ENCODE results near the gene PRDM1.

The PRDM1 gene

DNA sequence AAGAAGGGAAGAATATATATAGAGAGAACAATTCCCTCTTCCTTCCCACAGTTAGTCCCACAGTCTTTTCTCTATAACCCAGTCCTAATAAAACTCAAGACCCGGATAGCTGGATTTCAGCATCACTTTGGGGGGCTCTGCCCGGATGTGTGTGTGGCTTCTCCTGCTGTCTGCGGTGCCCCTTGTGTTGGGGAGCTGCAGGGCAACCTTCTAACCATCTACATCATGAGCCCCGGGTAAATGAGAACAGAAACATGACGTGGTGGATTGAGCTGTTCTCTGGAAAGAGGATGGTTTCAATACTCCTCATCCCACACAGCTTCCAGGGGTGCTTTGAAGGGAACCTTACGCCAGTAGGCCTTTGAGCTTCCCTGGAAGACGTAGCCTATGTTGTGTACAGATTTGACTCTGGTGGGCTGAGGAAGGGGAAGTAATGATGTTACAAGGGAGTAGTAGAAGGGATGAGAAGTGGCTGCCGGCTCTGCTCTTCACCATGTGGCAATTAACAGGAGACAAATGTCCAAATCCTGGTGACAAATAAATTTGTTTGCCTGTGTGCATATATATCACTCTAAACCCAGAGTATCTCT, 13.5 kb upstream of the PRDM1 start:
- no peak for DNase-seq

DNA sequence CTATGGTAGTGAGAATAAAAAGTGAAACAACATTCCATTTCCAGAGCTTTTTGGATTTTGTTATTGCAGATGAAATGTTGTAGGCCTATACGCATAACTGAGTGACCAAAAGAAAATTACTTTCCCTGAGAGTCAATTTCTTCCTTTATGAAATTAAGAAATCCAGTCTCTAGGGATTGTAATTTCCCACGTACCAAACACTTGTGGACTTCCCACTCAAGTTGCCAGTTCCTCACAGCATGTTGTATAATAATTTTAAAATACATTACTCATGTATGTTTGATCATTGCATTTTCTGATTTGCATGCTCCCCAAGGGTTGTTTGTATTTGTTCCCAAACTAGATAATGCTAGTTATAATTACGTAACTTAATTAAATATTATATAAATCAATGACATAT, 12.0 kb upstream of the PRDM1 start:
- DNase-seq: no peak

DNA sequence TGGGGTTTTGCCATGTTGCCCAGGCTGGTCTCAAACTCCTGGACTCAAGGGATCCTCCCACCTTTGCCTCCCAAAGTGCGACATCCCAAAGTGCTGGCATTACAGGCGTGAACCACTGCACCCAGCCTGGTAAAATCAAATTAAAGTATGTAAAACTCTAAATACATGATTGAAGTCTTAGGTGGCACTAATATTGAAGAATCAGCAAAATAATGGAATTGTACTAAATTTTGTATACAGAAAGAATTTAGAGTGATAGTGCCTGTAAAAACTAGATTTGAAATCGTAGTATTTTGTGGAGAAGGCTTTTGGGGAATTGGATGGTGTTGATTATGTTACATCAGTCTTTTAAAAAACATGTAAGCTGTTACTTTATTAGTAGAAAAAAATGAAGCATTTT, 10.0 kb upstream of the PRDM1 start:
- DNase-seq: no peak

DNA sequence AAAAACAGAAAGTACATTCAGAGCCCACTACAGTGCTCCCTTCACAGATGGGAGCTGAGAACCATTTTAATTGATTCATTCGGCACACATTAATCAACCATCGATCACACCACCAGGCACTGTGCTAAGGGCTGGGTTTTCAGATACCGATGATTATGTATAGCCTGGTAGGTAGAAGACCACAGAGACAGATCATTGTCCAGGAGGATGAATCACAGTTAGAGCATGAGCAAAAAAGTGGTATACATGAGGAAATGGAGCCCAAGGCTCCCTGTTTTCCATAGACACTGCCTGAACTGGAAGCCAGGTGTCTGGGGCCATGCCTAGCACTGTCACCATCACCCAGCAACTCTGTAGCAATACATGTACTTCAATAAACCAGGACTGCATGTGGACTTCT, 9.0 kb upstream of the PRDM1 start:
- no peak for DNase-seq

DNA sequence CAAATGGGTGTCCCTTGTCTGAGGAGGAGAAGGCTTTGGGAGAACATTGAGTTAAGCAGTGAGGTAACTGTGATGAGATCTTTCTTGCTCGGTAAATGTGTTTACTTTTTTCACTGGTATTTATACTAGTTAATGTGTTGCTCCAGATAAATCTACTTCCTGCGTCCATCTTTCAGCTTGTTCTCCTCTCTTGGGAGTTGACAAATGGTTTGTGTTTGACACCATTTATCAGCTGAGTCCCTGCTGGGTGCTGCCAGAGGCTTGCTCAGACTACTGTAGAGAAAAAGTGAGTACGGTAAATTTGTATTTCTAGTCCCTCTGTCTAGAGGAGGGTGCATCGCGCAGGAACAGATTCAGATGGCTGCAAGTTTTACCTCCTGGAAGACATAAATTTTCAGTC, 8.3 kb upstream of the PRDM1 start:
- no peak for DNase-seq

DNA sequence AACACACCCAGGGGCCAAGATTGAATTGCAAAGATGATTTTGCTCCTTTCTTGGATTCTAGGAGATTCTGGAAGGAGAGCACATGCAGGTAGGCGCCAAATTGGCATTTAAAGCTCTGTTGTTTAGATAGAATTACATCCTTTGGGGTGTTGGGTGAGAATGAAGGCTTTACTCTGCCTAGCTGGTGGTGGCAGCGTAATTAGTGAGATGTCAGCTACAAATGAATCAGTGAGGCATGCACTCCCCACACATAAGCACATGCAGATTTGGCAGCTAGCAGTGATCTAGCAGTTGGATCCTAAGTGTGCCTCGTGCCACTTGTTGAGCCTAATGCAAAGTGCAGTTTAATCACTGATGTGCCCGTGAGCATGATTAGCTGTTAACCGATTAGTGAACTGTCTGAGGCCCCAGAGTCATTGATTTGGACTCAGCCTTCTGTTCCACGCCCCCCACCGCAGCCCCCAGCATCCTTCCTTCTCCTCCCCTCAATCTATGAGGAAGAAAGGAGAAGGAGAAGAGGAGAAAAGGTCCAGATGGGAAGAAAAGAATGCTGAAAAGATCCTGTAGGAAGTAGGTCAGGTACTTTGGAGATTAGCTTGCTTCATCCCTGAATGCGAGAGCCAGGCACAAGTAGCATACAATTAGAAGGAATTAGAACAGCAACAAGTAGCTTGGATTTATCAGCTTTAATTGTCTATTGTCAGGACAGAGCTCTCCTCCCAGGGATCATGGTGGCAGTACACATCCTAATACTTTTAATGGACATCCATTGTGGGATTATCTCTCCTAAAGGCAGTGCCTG, 6.0 kb upstream of the PRDM1 start:
- DNase-seq: no peak

DNA sequence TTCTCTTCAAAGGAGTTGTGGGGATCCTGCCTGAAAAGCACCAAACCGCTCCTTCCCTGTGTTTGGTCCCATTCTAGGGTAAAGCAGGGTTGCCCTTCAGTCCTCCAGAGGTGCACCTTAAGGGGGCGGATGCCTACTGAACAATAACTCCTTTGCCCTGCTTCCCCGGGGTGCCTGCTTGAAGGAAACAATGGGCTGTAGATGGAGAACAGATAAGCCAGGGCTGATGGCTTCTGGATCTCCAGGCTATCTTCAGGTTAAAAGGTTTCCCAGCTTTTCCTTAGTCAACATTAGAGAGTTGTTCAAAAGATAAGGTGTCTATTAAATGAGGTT, 5.4 kb upstream of the PRDM1 start:
- no peak for DNase-seq

DNA sequence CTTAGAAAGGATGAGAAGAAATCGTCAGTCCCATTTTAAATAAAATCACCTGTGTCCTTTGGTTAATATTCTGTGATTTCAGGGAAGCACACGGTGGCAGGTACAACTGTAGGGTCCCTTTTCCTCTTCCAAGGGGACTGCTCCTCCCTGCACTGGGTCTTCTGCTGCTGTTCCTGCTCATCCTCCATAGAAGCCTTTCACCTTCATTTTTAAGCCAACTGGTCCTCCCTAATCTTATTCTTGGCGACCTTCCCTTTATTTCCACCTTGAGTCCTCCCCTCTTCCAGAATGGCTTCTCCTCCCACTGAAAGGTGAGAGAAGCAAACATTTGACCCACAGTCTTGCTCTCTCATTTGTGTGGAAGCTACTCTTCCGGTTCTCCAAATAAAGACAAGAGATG, 4.4 kb upstream of the PRDM1 start:
- DNase-seq: no peak

DNA sequence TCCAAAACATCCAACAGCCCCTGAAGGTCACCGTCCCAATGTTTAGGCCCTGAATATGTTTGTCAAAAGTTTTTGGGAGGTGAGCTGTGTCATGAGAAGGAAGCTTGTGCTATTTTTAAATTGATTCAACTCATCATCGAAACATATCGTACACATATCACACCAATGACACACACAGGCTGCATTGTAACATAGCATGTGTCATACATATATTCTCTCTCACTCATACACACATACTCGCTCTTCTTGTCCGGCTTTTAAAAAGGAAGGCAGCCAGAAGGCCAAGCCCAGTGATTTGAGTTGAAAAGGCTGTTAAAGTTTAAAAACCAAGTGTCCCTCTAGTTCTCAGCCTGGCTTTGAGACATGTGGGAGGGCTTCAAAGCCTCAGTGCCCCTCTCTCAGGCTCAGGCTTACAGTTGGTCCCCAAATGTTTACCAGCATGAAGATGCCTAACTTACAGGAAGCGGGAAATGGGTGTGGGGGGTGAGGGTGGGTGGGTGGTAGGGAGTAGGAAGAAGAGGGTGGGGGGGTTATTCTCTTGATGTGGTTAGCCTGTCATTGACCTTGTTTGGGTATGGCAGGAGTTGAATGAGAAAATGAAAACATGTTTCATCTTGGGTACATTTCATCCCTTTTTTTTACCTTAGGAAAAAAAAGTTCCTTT, 3.3 kb upstream of the PRDM1 start:
- no peak for DNase-seq

DNA sequence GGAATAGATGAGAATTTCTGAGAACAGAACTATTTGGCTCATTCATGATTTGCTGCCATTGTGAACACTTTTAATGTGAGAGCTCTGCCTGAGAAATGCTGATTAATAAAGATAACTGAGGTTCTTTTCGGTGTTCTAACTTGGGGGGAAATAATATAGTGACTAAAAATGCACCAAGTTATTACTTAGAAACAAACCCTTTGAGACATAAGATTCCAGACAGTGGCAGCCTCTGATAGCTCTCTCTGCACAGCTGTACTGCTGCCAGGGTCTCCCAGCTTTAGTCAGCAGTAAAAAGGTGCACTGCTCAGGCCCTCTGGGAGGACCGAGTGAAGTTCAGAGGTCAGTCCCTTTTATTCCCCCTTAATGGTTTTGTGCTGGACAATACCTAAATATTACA, 2.5 kb upstream of the PRDM1 start:
- DNase-seq: no peak

DNA sequence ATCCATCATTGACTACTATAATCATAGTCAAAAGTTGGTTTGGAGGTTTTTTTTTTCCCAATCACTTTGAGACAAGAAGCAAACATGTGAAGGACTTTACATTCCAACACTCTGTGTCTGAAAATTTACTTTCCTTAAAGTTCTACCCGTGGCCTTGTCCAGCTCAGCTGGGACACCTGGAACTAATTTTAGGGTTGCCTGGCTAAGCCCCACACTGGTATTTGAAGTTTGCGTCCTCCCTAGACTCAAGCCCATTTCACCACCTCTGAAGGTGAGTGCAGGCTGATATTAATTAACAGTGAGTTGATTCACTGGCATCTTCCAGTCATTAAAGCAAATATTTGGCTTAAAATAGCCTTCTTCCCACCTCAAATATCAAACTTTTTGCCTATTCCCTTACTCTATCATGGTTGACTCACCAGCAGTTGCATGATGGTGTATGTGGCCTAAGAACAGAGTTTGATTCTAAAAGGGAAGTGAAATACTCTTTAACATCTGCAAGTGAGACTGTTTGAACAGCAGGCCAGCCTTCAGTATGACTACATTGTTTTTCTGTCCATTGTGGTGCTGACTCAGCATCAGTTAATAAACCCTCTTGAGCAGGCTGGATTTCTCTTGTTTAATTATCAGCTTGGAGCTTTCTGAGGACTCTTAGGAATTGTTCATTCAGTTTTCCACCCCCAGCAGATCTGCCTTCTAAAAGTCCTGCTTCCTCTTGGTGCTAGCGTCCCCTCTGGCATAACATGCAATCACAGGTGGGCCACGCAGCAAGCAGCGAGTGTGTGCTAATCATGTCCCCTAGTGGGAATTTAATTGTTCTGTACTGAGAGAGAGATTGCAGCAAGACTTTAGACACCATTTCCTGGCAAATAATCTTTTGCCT, 1.8 kb upstream of the PRDM1 start:
- DNase-seq: peak; percentile 38

DNA sequence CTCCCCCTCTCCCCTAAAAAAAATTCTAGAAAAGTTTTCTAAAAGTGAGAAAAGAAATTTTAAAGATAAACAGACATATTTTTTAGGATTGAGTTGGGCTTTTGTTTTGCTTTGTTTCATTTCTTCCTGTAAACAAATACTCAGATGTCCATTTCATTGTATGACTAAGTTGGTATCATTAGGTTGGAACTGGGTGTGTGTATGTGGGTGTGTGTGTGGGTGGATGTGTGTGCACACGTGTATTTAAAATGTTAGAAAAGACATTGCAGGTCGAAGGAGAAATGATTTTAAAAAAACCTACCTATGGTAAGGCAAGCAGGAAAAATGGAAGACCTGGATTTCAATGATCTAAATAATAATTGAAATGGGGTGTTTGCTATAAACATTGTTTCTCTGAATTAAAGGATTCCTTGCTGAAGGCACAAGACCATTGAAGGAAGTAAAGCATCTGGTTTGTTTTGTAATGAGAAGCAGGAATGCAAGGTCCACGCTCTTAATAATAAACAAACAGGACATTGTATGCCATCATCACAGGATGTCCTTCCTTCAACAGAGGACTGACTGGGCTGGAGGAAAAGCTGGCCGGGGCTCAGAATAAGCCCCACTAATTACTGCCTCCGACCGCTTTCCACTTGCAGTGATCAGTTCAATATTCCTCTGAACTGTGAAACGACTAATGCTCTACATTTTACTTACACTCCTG, 996 bp upstream of the PRDM1 start:
- no peak for DNase-seq

DNA sequence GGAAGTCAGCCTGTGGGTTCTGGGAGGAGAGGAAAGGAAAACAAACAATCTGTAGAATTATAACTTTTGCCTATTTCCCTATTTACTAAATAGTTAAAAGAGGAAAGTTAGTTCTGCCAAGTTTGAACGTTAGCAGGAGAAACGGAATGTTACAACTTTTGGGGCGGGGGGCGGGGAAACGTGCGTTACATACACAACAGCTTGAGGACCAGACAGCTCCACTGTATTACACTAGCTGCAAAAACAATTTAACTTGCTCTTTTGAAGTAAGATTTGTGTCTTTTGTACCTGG, 498 bp upstream of the PRDM1 start:
- no peak for DNase-seq

DNA sequence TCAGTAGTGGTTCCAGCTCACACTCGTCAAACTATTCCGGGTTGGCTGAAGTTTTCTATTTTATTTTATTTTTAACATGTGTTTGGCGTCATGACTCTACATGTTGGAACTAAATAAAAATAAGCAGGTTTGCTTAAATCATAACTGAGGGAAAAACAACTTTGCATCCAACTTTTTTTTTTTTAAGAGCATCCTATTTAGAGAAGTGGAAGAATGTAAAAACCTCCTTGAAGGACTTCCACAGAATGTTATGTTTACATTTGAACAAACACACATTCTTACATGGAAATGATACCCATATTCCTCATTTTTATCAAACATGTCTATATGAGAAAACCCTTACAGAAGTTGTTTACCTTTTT, 659 bp downstream of the PRDM1 start:
- no peak for DNase-seq

DNA sequence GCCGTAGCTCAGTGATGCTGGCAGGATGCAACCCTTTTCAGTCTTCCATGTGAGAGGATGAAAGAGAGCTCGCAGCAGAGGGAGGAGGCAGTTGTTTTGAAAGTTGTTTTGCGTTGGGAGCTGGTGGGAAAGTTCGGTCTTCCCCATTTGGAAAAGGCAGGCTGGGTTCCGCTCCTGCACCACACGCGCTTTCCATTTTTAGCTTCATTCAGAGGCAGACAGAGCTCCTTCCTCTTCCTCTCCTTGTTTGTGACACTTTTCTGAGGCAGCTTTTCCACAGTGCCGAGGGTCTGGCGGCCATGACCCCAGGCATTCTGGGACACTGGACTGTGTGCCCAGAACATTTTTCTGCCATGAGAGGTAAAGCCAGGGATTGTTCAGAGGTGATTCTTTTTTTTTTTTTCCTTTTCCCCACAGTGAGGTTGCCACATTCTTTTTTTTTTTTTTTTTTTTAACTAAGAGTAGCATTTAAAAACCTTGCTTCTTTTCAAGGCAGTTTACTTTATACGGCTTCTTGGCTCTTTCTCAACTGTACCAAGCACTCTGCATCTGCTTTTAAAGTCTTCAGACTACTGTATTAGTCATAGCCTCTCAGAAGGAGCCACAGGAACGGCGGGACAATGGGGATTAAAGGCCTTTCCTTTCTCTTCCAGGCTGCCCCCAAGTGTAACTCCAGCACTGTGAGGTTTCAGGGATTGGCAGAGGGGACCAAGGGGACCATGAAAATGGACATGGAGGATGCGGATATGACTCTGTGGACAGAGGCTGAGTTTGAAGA, 1.6 kb downstream of the PRDM1 start:
- DNase-seq: no peak

DNA sequence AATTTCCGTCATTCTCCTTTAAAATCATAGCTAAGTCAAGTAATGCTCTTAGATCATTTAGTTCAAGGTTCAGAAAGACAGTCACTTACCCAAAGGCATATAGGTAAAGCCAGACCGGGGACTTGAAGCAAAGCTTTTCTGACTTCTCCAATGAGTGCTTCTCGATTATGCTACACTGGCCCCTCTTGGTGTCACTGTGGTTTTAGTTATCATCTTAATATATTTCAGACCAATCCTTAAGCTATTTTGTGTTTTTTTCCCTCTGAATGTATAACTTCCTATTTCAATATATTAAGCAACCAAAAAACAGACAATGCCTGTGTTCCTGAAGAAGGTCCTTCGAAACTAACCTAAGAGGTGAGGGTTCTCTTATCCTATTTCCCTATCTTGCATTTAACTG, 3.9 kb downstream of the PRDM1 start:
- no peak for DNase-seq

DNA sequence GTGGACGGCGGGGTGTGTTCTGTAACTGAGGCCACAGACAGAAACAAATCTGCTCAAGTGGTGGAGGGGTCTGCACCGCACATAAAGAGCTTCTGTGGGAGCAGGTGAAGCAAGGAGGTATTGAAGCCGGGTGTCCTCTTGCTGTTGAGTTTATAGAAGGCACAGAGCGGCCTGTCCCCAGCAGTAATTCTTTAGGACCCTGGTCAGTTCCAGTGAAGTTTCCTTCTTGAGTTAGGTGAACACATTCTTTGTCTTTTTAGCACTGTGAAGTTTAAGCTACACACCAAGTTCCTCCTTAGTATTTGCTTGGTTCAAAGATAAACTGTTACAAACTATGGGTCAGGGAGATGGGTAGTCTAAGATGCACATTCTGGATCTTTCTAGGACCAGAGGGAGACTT, 6.1 kb downstream of the PRDM1 start:
- no peak for DNase-seq

DNA sequence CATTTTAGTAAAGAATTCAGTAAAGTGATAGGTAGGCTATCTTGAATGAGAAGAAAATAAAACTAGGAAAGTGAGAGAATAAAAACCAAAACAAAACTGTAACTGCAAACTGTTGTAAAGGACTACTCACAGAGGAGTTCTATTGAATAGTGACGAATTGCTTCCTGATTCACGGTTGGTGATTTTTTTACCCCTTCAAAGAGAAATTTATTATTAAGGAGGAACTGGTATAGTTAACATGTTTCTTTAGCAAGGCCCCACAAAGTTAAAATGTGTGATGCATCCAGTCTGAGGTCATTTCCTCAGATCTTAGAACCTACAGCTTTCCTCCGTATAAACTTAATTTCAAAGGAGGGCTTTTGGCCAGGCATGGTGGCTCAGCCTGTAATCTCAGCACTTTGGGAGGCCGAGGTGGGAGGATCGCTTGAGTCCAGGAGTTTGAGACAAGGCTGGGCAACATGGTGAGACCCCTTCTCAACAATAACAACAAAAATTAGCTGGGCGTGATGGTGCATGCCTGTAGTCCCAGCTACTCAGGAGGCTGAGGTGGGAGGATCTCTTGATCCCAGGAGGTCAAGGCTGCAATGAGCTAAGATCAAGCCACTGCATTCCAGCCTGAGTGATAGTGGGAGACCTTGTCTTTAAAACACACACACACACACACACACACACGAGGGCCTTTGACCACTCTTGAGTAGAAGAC, 8.3 kb downstream of the PRDM1 start:
- DNase-seq: no peak

DNA sequence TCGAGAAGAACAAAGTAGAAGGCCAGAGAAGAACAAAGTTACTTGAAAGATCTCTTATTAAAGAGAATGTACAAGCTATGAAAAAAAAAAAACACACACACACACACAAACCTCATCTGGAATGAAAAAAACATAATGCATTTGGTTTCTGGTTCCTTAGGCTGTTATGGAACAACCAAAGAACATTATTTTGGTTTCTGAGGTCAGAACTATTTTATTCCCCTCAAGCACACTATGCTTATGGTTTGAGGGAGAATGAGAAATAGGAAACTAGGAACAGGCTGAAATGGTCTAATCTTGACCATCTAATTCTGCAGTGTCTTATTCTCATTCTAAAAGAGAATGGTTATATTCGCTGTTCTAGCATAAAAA, 8.8 kb downstream of the PRDM1 start:
- DNase-seq: no peak

DNA sequence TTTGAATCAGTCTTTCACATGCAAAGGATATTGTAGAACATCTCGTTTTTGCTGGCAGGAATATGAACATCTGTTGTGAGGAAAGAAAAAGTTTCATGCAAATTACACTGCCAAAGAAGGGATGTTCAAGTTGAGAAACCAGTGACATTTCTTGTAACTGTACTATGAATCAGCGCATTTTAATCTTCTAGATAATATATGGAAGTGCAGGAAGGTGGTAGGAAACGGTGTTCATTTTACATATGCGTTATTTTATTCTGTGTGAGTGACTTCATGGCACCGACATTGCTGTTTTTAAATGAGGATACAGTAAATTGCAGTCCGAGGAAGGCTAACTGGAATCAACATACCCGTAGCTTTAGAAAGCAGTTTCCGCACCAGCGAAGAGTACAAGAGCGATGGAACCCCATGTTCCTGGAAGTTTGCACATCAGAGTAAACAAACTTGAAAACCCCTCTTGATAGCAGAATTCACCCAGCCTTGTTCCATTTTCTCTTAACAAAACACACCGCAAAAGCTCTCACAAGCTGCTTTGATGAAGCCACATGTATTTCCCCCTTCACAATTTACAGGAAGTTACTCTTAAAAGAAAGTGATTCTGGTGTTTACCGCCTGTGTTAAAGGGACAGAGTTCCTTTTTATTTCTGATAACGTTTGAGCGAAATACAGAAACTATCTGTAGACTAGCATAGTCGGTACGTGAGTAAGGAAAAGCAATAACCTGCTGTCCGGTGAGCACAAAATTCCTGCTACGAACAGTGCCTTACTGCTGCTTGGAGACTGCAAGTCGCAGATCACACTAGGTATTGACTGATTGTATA, 11.5 kb downstream of the PRDM1 start:
- peak; percentile 73 for DNase-seq
